Fibroblast of the aortic adventitia (primary cell): ENCODE data around the gene MYO16. TPM values are rescaled to one million over a fixed set of nuclear protein-coding genes. Genes with fewer than 3 reads are reported as not detected.

Experiments used
- DNase-seq: peaks from one replicate; pipeline ENCODE4 v3.0.0-alpha.2; 2010; ENCODE audit warnings: low read depth
- H3K4me3 ChIP-seq: 2 replicates; pipeline ENCODE4 v1.5.1; 2011; ENCODE audit warnings: low read depth, mild to moderate bottlenecking, control low read depth, low read length, moderate library complexity
- CTCF ChIP-seq: IDR thresholded peaks from 2 replicates; pipeline ENCODE4 v1.5.1; 2011; ENCODE audit warnings: mild to moderate bottlenecking, low read length, control low read depth, inconsistent platforms; ENCODE audit not compliant: insufficient read depth
- total RNA-seq: library from RNA; depleted of rRNA; stranded (reverse); fragments of >200 nt; gene quantifications from 2 replicates; pipeline ENCODE4 v1.2.3, GENCODE V29; 2012; ENCODE audit warnings: low replicate concordance

MYO16 gene
- total RNA-seq, 1 donor = under 0.01 TPM

DNA sequence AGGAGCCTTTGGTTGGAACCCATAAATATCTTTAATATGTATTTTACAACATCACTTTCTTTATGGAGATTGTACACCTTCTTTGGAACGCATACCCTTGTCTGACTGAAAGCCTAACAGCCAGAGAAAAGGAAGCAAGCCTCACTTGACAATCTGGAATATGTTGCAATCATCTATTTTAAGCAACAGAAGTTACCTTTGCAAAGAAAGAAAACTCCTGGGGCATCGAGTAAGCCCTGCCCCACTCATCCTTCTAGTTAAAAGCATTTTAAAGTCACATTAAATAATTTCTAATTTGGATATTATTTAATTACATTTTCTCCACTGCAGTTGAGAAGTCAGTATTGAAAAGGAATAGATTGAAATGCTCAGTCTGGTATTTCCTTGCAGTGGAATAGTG is 542.7 kb downstream of the MYO16 start:
- no peak overlapping the region for H3K4me3 ChIP-seq
- TF ChIP-seq CTCF = no peak
- no peak for DNase-seq

DNA sequence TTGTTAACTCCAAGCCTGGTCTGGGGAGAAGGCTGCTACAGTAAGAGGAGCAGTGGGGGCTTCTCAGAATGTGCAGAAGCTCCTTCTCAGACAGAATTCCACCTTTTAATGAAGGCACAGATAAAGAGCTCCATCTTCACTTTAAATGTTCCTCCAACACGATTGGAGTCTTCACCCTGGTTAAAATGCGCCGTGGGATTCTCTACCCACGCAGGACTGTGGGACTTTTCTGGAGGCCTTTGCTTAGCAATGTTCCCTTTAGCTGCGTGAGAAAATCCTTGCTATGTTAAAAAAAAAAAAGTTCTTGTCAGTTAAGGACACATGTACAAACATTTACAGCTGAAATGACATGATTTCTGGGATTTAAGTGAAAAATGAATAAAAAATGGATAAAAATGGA is 546.3 kb downstream of the MYO16 start:
- no peak for DNase-seq
- H3K4me3 ChIP-seq = no peak overlapping the region
- TF ChIP-seq CTCF = no peak

- TF ChIP-seq CTCF = no peak
- DNase-seq = peak; percentile 47
- no peak overlapping the region for H3K4me3 ChIP-seq
Observed at GRCh38 chr13:109180905-109181425, 551.6 kb downstream of the MYO16 start.

- H3K4me3 ChIP-seq = no peak overlapping the region
- no peak for TF ChIP-seq CTCF
- no peak for DNase-seq
Observed at GRCh38 chr13:109182777-109183465, 553.5 kb downstream of the MYO16 start.

- TF ChIP-seq CTCF = no peak
- H3K4me3 ChIP-seq = no peak overlapping the region
- no peak for DNase-seq
Observed at GRCh38 chr13:109191413-109191812, 562.0 kb downstream of the MYO16 start.

- no peak for TF ChIP-seq CTCF
- no peak overlapping the region for H3K4me3 ChIP-seq
- no peak for DNase-seq
Observed at GRCh38 chr13:109192306-109192705, 562.9 kb downstream of the MYO16 start.

GRCh38 chr13:109196948-109197347 is 567.5 kb downstream of the MYO16 start:
- no peak for TF ChIP-seq CTCF
- no peak overlapping the region for H3K4me3 ChIP-seq
- no peak for DNase-seq
